GM23248 (cell line): ENCODE data around the gene HOXC12. TPM values are rescaled to one million over a fixed set of nuclear protein-coding genes. Genes with fewer than 3 reads are reported as not detected.

Experiments used
- DNase-seq: peaks from one replicate; pipeline ENCODE4 v3.0.0-alpha.2; 2015
- H2AFZ ChIP-seq: fragments of 200-600 bp; sonication (generic); 2 replicates; pipeline ENCODE4 v1.6.1; 2016; ENCODE audit warnings: antibody characterized with exemption
- H3F3A ChIP-seq: fragments of 200-600 bp; sonication (generic); 2 replicates; pipeline ENCODE4 v1.6.1; 2016; ENCODE audit warnings: mild to moderate bottlenecking, antibody characterized with exemption, mixed run types; ENCODE audit not compliant: insufficient read depth
- H3K27ac ChIP-seq: fragments of 200-600 bp; sonication (generic); 2 replicates; pipeline ENCODE4 v1.5.1; 2016; ENCODE audit warnings: mild to moderate bottlenecking
- H3K27me3 ChIP-seq: fragments of 200-600 bp; sonication (generic); replicated peaks from 2 replicates; pipeline ENCODE4 v1.6.1; 2016; ENCODE audit warnings: mild to moderate bottlenecking; ENCODE audit not compliant: insufficient read depth
- H3K36me3 ChIP-seq: fragments of 200-600 bp; sonication (generic); 2 replicates; pipeline ENCODE4 v1.6.1; 2016; ENCODE audit warnings: low read depth, mild to moderate bottlenecking
- H3K4me1 ChIP-seq: fragments of 200-600 bp; sonication (generic); 2 replicates; pipeline ENCODE4 v1.6.1; 2016; ENCODE audit warnings: mild to moderate bottlenecking; ENCODE audit not compliant: insufficient read depth
- H3K4me2 ChIP-seq: fragments of 200-600 bp; sonication (generic); one replicate; pipeline ENCODE4 v1.6.1; 2016; ENCODE audit warnings: mild to moderate bottlenecking; ENCODE audit not compliant: unreplicated experiment
- H3K4me3 ChIP-seq: fragments of 200-600 bp; sonication (generic); 2 replicates; pipeline ENCODE4 v1.5.1; 2016; ENCODE audit warnings: mild to moderate bottlenecking
- H3K79me2 ChIP-seq: fragments of 200-600 bp; sonication (generic); 2 replicates; pipeline ENCODE4 v1.6.1; 2016; ENCODE audit warnings: mild to moderate bottlenecking; ENCODE audit not compliant: insufficient read depth
- H3K9ac ChIP-seq: fragments of 200-600 bp; sonication (generic); 2 replicates; pipeline ENCODE4 v1.6.1; 2016; ENCODE audit warnings: mild to moderate bottlenecking
- H3K9me2 ChIP-seq: fragments of 200-600 bp; sonication (generic); 2 replicates; pipeline ENCODE4 v1.6.1; 2016; ENCODE audit warnings: mixed run types, mild to moderate bottlenecking, moderate library complexity; ENCODE audit not compliant: insufficient read depth
- H3K9me3 ChIP-seq: fragments of 200-600 bp; sonication (generic); one replicate; pipeline ENCODE4 v1.6.1; 2017; ENCODE audit warnings: low read depth
- H4K20me1 ChIP-seq: fragments of 200-600 bp; sonication (generic); 2 replicates; pipeline ENCODE4 v1.6.0; 2016; ENCODE audit not compliant: insufficient read depth
- EZH2 ChIP-seq: fragments of 200-600 bp; sonication (generic); IDR thresholded peaks from 2 replicates; pipeline ENCODE4 v1.6.1; 2018; ENCODE audit warnings: antibody characterized with exemption, mild to moderate bottlenecking; ENCODE audit not compliant: insufficient read depth, poor library complexity, severe bottlenecking
- EZH2phosphoT487 ChIP-seq: fragments of 200-600 bp; sonication (generic); IDR thresholded peaks from 2 replicates; pipeline ENCODE4 v1.6.1; 2018; ENCODE audit warnings: antibody characterized with exemption, moderate library complexity, mild to moderate bottlenecking, low read depth; ENCODE audit not compliant: insufficient read depth
- WGBS, 2 experiments: methylation state at CpG; one replicate each; pipeline ENCODE4 v1.1.6; 2015 to 2017; ENCODE audit warnings: low lambda C conversion rate in 2 of 2, low coverage in 1 of 2; ENCODE audit errors: missing lambda C conversion rate in 2 of 2; 5-methylcytosine and 5-hydroxymethylcytosine counted together
- in situ Hi-C: fragments of 300-500 bp; cut with MboI; formaldehyde crosslinking; loops from 2 replicates; pipeline ENCODE4 v1.15.0; 2020
- polyA plus RNA-seq: library from polyadenylated mRNA; unstranded; fragments of >200 nt; fragmentation: Nextera tagmentation; extraction: Ambion mirVana; gene quantifications from 2 replicates; pipeline ENCODE4 v1.2.1, GENCODE V29; 2016
- total RNA-seq: library from RNA; depleted of rRNA; stranded (reverse); fragments of >200 nt; shearing (Covaris generic); gene quantifications from 2 replicates; pipeline ENCODE4 v1.2.3, GENCODE V29; 2014

HOXC12 gene
- total and polyA plus RNA-seq, 2 experiments from 2014 or later = not detected

DNA sequence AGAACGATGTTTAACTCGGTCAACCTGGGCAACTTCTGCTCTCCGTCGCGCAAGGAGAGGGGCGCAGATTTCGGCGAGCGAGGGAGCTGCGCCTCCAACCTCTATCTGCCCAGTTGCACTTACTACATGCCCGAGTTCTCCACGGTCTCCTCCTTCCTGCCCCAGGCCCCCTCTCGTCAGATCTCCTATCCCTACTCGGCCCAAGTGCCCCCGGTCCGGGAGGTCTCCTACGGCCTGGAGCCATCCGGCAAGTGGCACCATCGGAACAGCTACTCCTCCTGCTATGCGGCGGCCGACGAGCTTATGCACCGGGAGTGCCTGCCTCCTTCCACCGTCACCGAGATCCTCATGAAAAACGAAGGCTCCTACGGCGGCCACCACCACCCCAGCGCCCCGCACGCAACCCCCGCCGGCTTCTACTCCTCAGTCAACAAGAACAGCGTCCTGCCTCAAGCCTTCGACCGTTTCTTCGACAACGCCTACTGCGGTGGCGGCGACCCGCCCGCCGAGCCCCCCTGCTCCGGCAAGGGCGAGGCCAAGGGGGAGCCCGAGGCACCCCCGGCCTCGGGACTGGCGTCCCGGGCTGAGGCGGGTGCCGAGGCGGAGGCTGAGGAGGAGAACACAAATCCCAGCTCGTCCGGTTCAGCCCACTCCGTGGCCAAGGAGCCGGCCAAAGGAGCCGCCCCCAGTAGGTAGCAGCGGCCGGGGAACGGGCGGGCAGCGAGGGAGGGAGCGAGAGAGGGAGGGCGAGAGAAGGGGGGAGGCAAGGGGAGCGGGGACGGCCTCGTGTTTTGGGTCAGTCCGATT lies 18.7 kb downstream of the HOXC12 start:
- H3K4me2 ChIP-seq = no peak overlapping the region

GRCh38 chr12:53974084-53975063 lies 19.7 kb downstream of the HOXC12 start, which contains the start of gene HOTAIR:
HOTAIR (minus strand) TSS chr12:53974954.
- H3K9me2 ChIP-seq = no peaks in the 10 kb centered on the region
- H2AFZ ChIP-seq = peak within 1 kb of the TSS; percentile 37
- no peak within 1 kb of the TSS for H3K9ac ChIP-seq
- H3K27me3 ChIP-seq = peaks cover 99% of the 10 kb centered on the region
- 2 to 3% methylated on average over 39 to 60 of the region's 63 CpGs for WGBS, 2 experiments
- no peaks in the 10 kb centered on the region for H3K9me3 ChIP-seq
- in situ Hi-C loops = no loop called here
- H3K4me3 ChIP-seq = peak within 1 kb of the TSS; percentile 45
- H3K4me2 ChIP-seq = peak within 1 kb of the TSS; percentile 67
- H3K27ac ChIP-seq = no peak within 1 kb of the TSS
- no peaks in the 10 kb centered on the region for H3K4me1 ChIP-seq
- no peaks in the 10 kb centered on the region for H3F3A ChIP-seq
- H4K20me1 ChIP-seq = no peaks in the 10 kb centered on the region
- peak; percentile 54 for DNase-seq
- H3K36me3 ChIP-seq = no peaks in the 10 kb centered on the region
- TF ChIP-seq EZH2 = peak; percentile 72
- TF ChIP-seq EZH2phosphoT487 = 0 out of 2 replicates have a peak, but pooled peaks have one; percentile 72
- no peaks in the 10 kb centered on the region for H3K79me2 ChIP-seq

More for the DNA sequence above, 18.7 kb downstream of the HOXC12 start:
- H3F3A ChIP-seq = no peaks in the 10 kb centered on the region
- H3K4me3 ChIP-seq = peak overlapping the region; percentile 11; the same call in 1 of the 2 replicates
- H3K9me3 ChIP-seq = no peaks in the 10 kb centered on the region
- H2AFZ ChIP-seq = peak overlapping the region; percentile 15; the same call in 1 of the 2 replicates
- no peaks in the 10 kb centered on the region for H3K4me1 ChIP-seq
- H3K36me3 ChIP-seq = no peaks in the 10 kb centered on the region
- 3 to 4% methylated on average over 40 to 68 of the region's 71 CpGs for WGBS, 2 experiments
- peaks cover 99% of the 10 kb centered on the region for H3K27me3 ChIP-seq
- DNase-seq = peak; percentile 52
- H3K27ac ChIP-seq = no peak overlapping the region
- no peak overlapping the region for H3K9ac ChIP-seq
- H4K20me1 ChIP-seq = no peaks in the 10 kb centered on the region
- no peak for TF ChIP-seq EZH2phosphoT487
- peak; percentile 86 for TF ChIP-seq EZH2
- no peaks in the 10 kb centered on the region for H3K9me2 ChIP-seq
- in situ Hi-C loops = no loop called here
- H3K79me2 ChIP-seq = no peaks in the 10 kb centered on the region

DNA sequence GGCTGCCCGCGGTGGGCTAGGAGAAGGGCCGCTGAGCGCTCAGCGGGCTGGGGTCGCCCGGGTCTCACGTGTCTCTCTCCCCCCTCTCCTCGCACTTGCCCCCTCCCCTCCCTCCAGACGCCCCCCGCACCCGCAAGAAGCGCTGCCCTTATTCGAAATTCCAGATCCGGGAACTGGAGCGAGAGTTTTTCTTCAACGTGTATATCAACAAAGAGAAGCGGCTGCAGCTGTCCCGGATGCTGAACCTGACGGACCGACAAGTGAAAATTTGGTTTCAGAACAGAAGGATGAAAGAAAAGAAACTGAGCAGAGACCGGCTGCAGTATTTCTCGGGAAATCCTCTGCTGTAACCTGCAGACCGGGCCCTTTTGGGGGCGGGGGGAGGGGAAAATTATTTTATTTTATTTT lies 20.4 kb downstream of the HOXC12 start:
- DNase-seq = no peak
- H4K20me1 ChIP-seq = no peaks in the 10 kb centered on the region
- no peaks in the 10 kb centered on the region for H3K9me3 ChIP-seq
- no peaks in the 10 kb centered on the region for H3K36me3 ChIP-seq
- H3K4me1 ChIP-seq = no peaks in the 10 kb centered on the region
- H3K4me2 ChIP-seq = no peak overlapping the region
- H3K9ac ChIP-seq = no peak overlapping the region
- WGBS, 2 experiments = 3 to 10% methylated on average over 14 to 25 of the region's 25 CpGs
- H3K4me3 ChIP-seq = no peak overlapping the region
- no peak overlapping the region for H2AFZ ChIP-seq
- in situ Hi-C loops = no loop called here
- H3K27me3 ChIP-seq = peaks cover 99% of the 10 kb centered on the region
- no peaks in the 10 kb centered on the region for H3K79me2 ChIP-seq
- no peak overlapping the region for H3K27ac ChIP-seq
- no peaks in the 10 kb centered on the region for H3F3A ChIP-seq
- TF ChIP-seq EZH2phosphoT487 (no peak; the same call in 1 of the 2 replicates), EZH2 (peak; percentile 95)
- no peaks in the 10 kb centered on the region for H3K9me2 ChIP-seq

GRCh38 chr12:53975479-53976152 lies 20.9 kb downstream of the HOXC12 start:
- Histone ChIP-seq H2AFZ (no peak overlapping the region), H3K9ac (no peak overlapping the region), H3K79me2 (no peaks in the 10 kb centered on the region), H3K9me3 (no peaks in the 10 kb centered on the region), H3K27ac (no peak overlapping the region), H3K4me1 (no peaks in the 10 kb centered on the region), H3K9me2 (no peaks in the 10 kb centered on the region), H3K4me3 (no peak overlapping the region), H3K4me2 (no peak overlapping the region), H3K27me3 (peaks cover 99% of the 10 kb centered on the region), H4K20me1 (no peaks in the 10 kb centered on the region), H3F3A (no peaks in the 10 kb centered on the region), H3K36me3 (no peaks in the 10 kb centered on the region)
- 21 to 24% methylated on average over 31 of the region's 31 CpGs for WGBS, 2 experiments
- DNase-seq = no peak
- in situ Hi-C loops = no loop called here
- peak; percentile 59; the same call in 1 of the 2 replicates for TF ChIP-seq EZH2phosphoT487
- TF ChIP-seq EZH2 = peak; percentile 79
